ENCODE data around the gene GRIK2.

Gene GRIK2

DNA sequence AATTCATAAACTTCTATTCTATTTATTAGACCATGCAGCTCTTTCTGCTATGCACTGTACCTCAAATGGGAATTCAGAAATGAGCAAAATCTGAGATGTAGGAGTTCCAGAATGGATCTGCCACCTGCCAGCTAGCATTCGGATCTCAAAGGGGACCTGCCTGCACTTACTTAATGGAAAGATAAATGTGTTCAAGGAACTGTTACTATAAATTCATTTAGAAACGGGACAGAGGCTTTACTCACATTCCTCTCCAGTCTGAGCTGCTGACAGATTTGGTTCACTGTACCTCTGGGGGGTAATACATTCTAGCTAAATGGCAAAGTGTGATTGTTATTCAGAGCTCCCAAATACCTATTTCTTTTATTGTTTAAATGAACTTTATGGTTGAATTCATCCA is 384.1 kb downstream of the GRIK2 start:
- Histone ChIP-seq H3K4me1 (ENCODE audit: insufficient read depth, low read length) (peaks cover 11% of the 10 kb centered on the region), H3K36me3 (ENCODE audit: insufficient read depth, low read length) (no peaks in the 10 kb centered on the region), H3K4me3 (ENCODE audit: low read length) (no peak overlapping the region), H3K27me3 (ENCODE audit: insufficient read depth, low read length) (no peaks in the 10 kb centered on the region), H3K9me3 (ENCODE audit: low read length) (no peaks in the 10 kb centered on the region), H2AFZ (ENCODE audit: low read depth, low read length) (no peak overlapping the region)

DNA sequence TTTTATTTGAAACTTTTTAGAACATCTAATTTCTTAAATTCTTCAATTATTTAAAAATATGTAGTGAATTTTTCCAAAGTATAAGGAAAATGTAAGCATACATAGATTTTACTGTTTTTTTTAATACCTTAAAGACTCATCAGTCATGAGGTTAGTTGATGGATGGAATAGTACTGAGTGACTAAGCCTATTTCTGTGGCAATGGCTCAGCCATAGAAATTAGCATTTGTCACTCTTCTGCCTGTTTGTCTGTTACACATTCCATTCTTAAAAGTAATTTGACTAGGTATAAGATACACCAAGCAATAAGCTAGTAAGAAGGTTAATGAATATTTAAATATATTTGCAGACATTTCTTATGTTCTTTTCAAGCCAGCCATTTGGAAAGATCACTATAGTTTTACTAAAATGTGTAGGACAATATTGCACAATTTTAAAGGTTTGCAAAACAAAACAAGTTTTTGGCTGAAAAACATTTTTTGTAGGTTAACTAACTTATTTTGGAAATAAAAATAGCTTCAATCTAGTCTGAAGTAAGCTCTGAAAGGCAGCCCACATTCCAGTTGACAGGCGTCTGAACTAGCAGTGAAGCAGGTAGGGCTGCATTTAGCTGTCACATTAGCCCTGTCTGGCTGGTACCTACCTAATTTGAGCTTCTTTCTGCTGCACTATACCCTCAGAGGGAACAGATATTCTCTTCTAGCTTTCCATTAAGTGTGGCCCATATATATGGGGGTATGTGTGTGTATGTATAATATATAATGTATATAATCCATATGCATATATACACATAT is 385.7 kb downstream of the GRIK2 start:
- H2AFZ ChIP-seq (ENCODE audit: low read depth, low read length): no peak overlapping the region
- H3K36me3 ChIP-seq (ENCODE audit: insufficient read depth, low read length): no peaks in the 10 kb centered on the region
- no peak overlapping the region for H3K4me3 ChIP-seq (ENCODE audit: low read length)
- H3K4me1 ChIP-seq (ENCODE audit: insufficient read depth, low read length): peaks cover 11% of the 10 kb centered on the region
- no peaks in the 10 kb centered on the region for H3K27me3 ChIP-seq (ENCODE audit: insufficient read depth, low read length)
- H3K9me3 ChIP-seq (ENCODE audit: low read length): no peaks in the 10 kb centered on the region

DNA sequence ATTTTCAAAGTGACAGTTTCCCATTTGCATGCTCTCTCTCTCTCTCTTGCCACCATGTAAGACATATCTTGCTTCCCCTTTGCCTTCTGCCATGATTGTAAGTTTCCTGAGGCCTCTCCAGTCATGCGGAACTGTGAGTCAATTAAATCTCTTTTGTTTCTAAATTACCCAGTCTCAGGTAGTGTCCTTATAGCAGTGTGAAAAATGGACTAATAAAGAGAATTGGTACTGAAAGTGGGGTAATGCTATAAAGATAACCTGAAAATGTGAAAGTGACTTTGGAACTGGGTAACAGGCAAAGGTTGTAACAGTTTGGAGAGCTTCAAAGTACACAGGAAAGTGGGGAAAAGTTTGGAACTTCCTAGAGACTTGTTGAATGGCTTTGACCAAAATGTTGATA is 389.8 kb downstream of the GRIK2 start:
- H3K4me1 ChIP-seq (ENCODE audit: insufficient read depth, low read length): no peaks in the 10 kb centered on the region
- no peaks in the 10 kb centered on the region for H3K9me3 ChIP-seq (ENCODE audit: low read length)
- no peak overlapping the region for H2AFZ ChIP-seq (ENCODE audit: low read depth, low read length)
- no peaks in the 10 kb centered on the region for H3K36me3 ChIP-seq (ENCODE audit: insufficient read depth, low read length)
- H3K27me3 ChIP-seq (ENCODE audit: insufficient read depth, low read length): no peaks in the 10 kb centered on the region
- H3K4me3 ChIP-seq (ENCODE audit: low read length): no peak overlapping the region

DNA sequence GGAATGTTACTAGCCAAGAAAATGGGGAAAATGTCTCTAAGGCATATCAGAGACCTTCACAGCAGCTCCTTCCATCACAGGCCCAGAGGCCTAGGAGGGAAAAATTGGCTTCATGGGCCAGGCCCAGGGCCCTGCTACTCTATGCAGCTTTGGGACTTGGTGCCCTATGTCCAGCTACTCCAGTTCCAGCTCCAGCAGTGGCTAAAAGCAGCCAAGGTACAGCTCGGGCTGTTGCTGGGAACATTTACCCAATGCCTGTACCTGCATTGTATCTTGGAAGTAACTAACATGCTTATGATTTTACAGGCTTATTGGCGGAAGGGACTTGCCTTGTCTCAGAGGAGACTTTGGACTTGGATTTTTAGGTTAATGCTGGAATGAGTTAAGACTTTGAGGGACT is 390.6 kb downstream of the GRIK2 start:
- Histone ChIP-seq H3K36me3 (ENCODE audit: insufficient read depth, low read length) (no peaks in the 10 kb centered on the region), H3K4me3 (ENCODE audit: low read length) (no peak overlapping the region), H3K27me3 (ENCODE audit: insufficient read depth, low read length) (no peaks in the 10 kb centered on the region)

DNA sequence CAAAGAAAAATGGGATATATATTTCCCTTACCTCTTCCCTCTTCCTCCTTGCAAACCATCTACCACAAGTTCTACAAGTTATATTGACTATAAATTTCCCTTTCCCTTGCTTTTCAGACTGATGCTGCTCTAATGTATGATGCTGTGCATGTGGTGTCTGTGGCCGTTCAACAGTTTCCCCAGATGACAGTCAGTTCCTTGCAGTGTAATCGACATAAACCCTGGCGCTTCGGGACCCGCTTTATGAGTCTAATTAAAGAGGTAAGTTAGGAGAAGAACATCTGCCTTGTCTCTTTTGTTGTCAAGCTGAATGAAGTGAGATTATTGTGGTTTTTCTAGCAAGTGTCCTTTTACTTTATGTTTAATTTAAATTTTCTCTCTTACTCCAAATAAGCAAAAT is 406.0 kb downstream of the GRIK2 start:
- Histone ChIP-seq H3K4me1 (ENCODE audit: insufficient read depth, low read length) (no peaks in the 10 kb centered on the region), H3K27me3 (ENCODE audit: insufficient read depth, low read length) (no peaks in the 10 kb centered on the region), H3K9me3 (ENCODE audit: low read length) (peaks cover 1% of the 10 kb centered on the region), H3K4me3 (ENCODE audit: low read length) (no peak overlapping the region), H2AFZ (ENCODE audit: low read depth, low read length) (no peak overlapping the region), H3K36me3 (ENCODE audit: insufficient read depth, low read length) (no peaks in the 10 kb centered on the region)

More for the DNA sequence above, 390.6 kb downstream of the GRIK2 start:
- Histone ChIP-seq H3K9me3 (ENCODE audit: low read length) (no peaks in the 10 kb centered on the region), H2AFZ (ENCODE audit: low read depth, low read length) (no peak overlapping the region), H3K4me1 (ENCODE audit: insufficient read depth, low read length) (no peaks in the 10 kb centered on the region)

DNA sequence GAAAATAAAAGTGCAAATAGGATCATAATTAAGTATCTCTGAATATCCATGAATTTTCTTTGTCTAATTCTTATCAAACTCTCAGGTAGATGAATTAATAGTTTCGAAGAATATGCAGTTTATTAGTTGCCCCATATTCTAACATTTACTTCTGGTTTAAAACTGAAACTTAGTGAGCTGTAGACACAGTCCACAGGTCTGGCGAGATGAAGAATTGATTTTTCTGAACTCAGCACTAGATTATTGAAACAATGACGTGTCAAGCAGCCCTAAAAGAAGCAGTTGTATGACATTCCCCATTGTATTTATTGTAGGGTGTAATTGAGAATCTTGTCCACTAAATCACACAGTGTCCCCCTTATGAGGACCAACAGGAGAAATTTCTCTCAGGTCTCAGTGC is 407.1 kb downstream of the GRIK2 start:
- no peaks in the 10 kb centered on the region for H3K36me3 ChIP-seq (ENCODE audit: insufficient read depth, low read length)
- no peak overlapping the region for H3K4me3 ChIP-seq (ENCODE audit: low read length)
- no peaks in the 10 kb centered on the region for H3K27me3 ChIP-seq (ENCODE audit: insufficient read depth, low read length)
- no peaks in the 10 kb centered on the region for H3K4me1 ChIP-seq (ENCODE audit: insufficient read depth, low read length)
- no peak overlapping the region for H2AFZ ChIP-seq (ENCODE audit: low read depth, low read length)
- no peaks in the 10 kb centered on the region for H3K9me3 ChIP-seq (ENCODE audit: low read length)

DNA sequence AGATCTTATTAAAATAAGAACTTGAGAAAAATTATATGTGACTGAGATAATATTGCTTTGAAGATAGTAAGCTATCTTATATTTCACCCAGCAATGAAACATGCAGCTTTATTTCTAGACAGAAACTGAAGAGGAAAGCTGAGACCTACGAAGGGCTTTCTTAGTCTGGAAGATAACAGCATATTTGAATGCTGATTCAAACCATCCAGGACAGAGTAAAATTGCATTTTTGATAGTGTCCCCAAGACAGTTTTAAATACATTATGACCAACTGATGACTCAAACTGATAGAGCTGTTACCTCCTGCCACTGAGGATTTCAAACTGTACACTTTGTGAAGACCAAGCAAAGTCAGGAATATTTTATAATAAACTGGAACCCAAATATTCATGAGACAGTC is 409.6 kb downstream of the GRIK2 start:
- H2AFZ ChIP-seq (ENCODE audit: low read depth, low read length): no peak overlapping the region
- H3K9me3 ChIP-seq (ENCODE audit: low read length): no peaks in the 10 kb centered on the region
- H3K4me3 ChIP-seq (ENCODE audit: low read length): no peak overlapping the region
- H3K36me3 ChIP-seq (ENCODE audit: insufficient read depth, low read length): no peaks in the 10 kb centered on the region
- no peaks in the 10 kb centered on the region for H3K27me3 ChIP-seq (ENCODE audit: insufficient read depth, low read length)
- H3K4me1 ChIP-seq (ENCODE audit: insufficient read depth, low read length): no peaks in the 10 kb centered on the region

DNA sequence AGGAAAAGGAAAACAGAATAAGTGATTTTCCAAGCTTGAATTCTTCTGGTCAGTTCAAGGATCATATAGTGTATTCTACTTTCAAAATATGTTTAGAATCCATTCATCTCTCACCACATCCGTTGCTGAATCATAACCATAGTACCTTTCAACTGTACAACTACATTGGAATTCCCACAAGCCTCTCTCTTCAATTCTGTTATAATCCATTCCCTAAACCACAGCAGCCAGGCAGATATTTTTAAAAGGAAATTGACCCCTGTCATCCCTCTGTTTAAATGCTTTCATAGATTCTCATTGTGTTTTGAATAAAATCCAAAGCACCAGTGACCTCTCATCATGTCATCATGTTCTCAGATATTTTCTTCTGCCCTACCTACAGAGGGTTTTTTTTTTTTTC is 412.7 kb downstream of the GRIK2 start:
- H3K9me3 ChIP-seq (ENCODE audit: low read length): no peaks in the 10 kb centered on the region
- no peaks in the 10 kb centered on the region for H3K36me3 ChIP-seq (ENCODE audit: insufficient read depth, low read length)
- H2AFZ ChIP-seq (ENCODE audit: low read depth, low read length): no peak overlapping the region
- no peaks in the 10 kb centered on the region for H3K27me3 ChIP-seq (ENCODE audit: insufficient read depth, low read length)
- no peak overlapping the region for H3K4me3 ChIP-seq (ENCODE audit: low read length)
- H3K4me1 ChIP-seq (ENCODE audit: insufficient read depth, low read length): no peaks in the 10 kb centered on the region

DNA sequence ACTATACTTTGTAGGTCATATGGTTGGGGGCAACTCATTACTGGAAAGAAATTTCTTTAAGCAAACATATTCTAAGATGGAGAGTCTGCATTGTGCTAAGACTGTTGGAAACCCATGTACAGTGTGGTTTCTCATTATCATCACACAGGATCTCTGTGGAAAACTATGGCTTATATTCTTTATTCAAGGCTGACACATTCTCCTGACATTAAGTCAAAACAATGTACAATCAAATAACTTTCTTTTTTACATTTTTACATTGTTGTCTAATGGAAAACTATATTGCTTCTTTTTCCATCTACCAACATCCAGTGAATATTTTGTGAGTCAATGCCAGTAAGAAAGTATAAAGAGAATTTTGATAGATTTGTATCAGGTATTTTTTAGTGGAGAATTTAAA is 417.6 kb downstream of the GRIK2 start:
- no peaks in the 10 kb centered on the region for H3K27me3 ChIP-seq (ENCODE audit: insufficient read depth, low read length)
- H3K4me3 ChIP-seq (ENCODE audit: low read length): no peak overlapping the region
- H3K36me3 ChIP-seq (ENCODE audit: insufficient read depth, low read length): no peaks in the 10 kb centered on the region
- no peaks in the 10 kb centered on the region for H3K9me3 ChIP-seq (ENCODE audit: low read length)
- H2AFZ ChIP-seq (ENCODE audit: low read depth, low read length): no peak overlapping the region
- no peaks in the 10 kb centered on the region for H3K4me1 ChIP-seq (ENCODE audit: insufficient read depth, low read length)

DNA sequence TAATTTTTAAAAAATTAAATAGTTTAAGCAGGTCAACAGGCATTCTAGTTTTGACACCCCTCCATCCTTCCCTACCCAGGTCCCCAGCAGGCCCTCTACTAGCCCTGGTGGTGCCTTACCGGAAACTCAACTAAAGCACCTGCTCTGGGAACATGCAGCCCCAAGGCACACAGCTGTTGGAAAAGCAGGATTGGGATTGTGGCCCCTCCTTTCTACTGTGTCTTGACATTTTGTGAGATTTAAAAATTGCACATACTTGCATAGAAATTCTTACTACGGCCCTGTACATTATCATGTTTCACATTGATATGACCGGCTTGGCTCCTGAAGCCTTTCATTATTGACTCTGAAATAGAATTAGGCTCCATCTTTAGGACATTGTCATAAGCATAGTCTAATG is 423.2 kb downstream of the GRIK2 start:
- H3K4me3 ChIP-seq (ENCODE audit: low read length): no peak overlapping the region
- H3K9me3 ChIP-seq (ENCODE audit: low read length): no peaks in the 10 kb centered on the region
- no peaks in the 10 kb centered on the region for H3K36me3 ChIP-seq (ENCODE audit: insufficient read depth, low read length)
- no peak overlapping the region for H2AFZ ChIP-seq (ENCODE audit: low read depth, low read length)
- H3K27me3 ChIP-seq (ENCODE audit: insufficient read depth, low read length): no peaks in the 10 kb centered on the region
- H3K4me1 ChIP-seq (ENCODE audit: insufficient read depth, low read length): no peaks in the 10 kb centered on the region

DNA sequence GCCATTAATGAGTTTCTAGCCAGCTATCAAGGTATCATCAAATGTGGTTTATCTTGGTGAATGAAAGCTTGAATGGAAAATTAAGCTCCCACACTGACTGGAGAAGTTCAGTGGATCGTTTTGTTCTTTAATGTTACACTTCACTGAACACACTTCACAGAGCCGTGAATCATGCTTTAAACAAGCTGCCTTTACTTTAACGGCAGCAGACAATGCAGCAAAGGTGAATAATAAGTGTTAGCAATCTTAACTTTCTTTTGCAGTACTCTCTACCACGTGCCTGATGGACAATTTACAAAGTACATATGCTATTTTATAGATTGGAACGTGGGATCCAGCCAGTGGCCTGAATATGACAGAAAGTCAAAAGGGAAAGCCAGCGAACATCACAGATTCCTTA is 424.5 kb downstream of the GRIK2 start:
- H3K36me3 ChIP-seq (ENCODE audit: insufficient read depth, low read length): no peaks in the 10 kb centered on the region
- H3K27me3 ChIP-seq (ENCODE audit: insufficient read depth, low read length): no peaks in the 10 kb centered on the region
- H3K4me3 ChIP-seq (ENCODE audit: low read length): no peak overlapping the region
- no peak overlapping the region for H2AFZ ChIP-seq (ENCODE audit: low read depth, low read length)
- H3K9me3 ChIP-seq (ENCODE audit: low read length): no peaks in the 10 kb centered on the region
- no peaks in the 10 kb centered on the region for H3K4me1 ChIP-seq (ENCODE audit: insufficient read depth, low read length)

DNA sequence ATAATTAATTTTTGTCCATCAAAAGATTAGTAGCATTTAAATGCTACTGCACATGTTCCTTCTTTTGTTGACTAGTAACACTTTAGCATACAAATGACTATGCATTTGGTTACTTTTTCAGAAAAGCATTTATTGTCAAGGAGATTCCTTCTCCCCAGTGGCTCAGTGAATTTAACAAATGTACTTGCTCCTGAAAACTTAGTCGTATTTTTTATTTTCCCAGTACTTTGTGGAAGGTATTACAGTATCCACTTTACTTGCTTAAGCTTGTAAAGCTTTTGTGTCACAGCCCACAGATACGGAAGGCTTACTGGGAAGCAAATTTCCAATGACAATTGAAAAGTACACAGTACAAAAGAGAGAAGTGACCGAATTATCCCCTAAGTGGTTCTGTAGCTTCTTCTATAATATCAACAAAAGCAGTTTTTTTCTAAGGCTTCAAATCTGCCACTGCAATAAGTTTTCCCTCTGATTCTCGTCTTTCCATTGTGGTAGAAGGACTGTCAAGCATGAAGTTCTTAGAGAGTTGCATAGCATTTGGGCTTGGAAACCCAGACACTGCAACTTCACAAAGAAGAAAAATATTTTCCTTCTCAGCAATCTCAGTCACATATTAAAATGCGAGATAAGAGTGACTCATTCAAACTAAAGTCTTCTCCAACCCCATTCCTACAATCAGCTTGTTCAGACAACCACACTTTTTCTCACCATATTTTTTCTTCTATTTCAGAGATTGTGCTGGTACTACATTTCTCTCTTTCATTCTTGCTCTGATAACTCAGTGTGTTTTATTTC is 431.2 kb downstream of the GRIK2 start:
- Histone ChIP-seq H3K4me3 (ENCODE audit: low read length) (no peak overlapping the region), H3K36me3 (ENCODE audit: insufficient read depth, low read length) (no peaks in the 10 kb centered on the region), H2AFZ (ENCODE audit: low read depth, low read length) (peak overlapping the region; percentile 63), H3K27me3 (ENCODE audit: insufficient read depth, low read length) (no peaks in the 10 kb centered on the region), H3K4me1 (ENCODE audit: insufficient read depth, low read length) (no peaks in the 10 kb centered on the region), H3K9me3 (ENCODE audit: low read length) (peaks cover 3% of the 10 kb centered on the region)

DNA sequence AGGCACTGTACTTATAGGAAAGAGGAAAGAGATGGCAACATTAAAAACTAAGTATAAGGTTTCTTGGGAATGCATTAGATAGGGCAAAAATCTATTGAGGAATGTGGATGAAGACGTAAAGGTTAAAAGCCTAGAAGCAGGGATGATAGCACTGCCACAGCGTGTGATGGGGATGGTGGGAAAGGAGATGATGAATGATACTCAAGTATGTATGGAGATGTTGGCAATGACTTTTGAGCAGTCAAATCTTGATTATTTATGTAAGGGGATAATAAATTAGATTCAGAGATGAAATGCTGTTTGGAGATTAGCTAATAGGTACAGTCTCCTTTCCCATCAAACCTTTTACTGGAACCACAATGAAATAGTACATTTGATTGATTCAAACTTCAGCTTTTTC is 432.8 kb downstream of the GRIK2 start:
- H2AFZ ChIP-seq (ENCODE audit: low read depth, low read length): no peak overlapping the region
- no peak overlapping the region for H3K4me3 ChIP-seq (ENCODE audit: low read length)
- H3K9me3 ChIP-seq (ENCODE audit: low read length): peaks cover 3% of the 10 kb centered on the region
- H3K36me3 ChIP-seq (ENCODE audit: insufficient read depth, low read length): no peaks in the 10 kb centered on the region
- peaks cover 4% of the 10 kb centered on the region for H3K4me1 ChIP-seq (ENCODE audit: insufficient read depth, low read length)
- H3K27me3 ChIP-seq (ENCODE audit: insufficient read depth, low read length): no peaks in the 10 kb centered on the region
